ENCODE results near the gene MYO16. TPM values are rescaled to one million over a fixed set of nuclear protein-coding genes. Genes with fewer than 3 reads are reported as not detected.

MYO16 gene
- total RNA-seq, 1 experiment from 2014 or later, result not detected

DNA sequence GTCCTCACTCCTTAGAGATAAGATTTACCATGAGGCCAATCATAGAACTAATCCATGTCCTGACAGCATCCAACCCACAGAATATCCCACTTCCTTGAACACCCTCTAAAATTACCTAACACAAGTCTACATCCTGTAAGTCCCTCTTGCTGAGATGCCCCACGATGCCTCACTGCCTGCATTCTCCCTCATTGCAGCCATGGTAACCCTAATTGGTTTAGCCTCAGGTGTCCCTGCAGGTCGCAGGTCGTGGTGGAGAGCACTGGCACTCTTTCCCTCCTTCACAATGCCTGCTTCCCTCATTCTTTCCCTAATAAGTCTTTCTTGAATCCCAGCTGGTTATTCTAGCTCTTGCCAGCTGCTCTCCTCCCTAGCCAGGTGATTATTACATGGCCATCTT, 35.3 kb upstream of the MYO16 start:
- Histone ChIP-seq H3T11ph (ENCODE audit: low read length) (no peak overlapping the region), H3K9ac (ENCODE audit: extremely low read depth, insufficient read length, low read length) (no peak overlapping the region), H3K27ac (ENCODE audit: insufficient read length, low read depth, low read length) (no peak overlapping the region), H2BK12ac (ENCODE audit: insufficient read length, low read depth, low read length) (no peak overlapping the region), H2AFZ (ENCODE audit: low read length) (no peak overlapping the region), H4K5ac (ENCODE audit: insufficient read length, low read depth, low read length) (no peak overlapping the region), H4K20me1 (ENCODE audit: control insufficient read depth, insufficient read depth, insufficient read length) (no peaks in the 10 kb centered on the region), H3K4ac (ENCODE audit: low read depth, low read length) (no peak overlapping the region), H3K23me2 (ENCODE audit: insufficient read length, low read depth, low read length, poor library complexity, severe bottlenecking) (no peaks in the 10 kb centered on the region), H3K56ac (ENCODE audit: insufficient read length, low read depth, low read length) (no peak overlapping the region), H4K91ac (ENCODE audit: insufficient read length, low read depth, low read length) (no peak overlapping the region), H3K4me2 (ENCODE audit: insufficient read depth, insufficient read length, low read length) (no peak overlapping the region), H2BK15ac (ENCODE audit: low read depth, low read length) (no peak overlapping the region), H3K9me3 (ENCODE audit: control insufficient read depth, low read depth, low read length) (no peaks in the 10 kb centered on the region), H2BK5ac (ENCODE audit: insufficient read length, low read length) (no peak overlapping the region), H4K8ac (replicated peaks; ENCODE audit: insufficient read length, low read depth, low read length) (no peak overlapping the region), H3K79me2 (ENCODE audit: insufficient read depth, low read length) (no peaks in the 10 kb centered on the region), H3K79me1 (ENCODE audit: insufficient read depth, low read depth, low read length, poor library complexity, severe bottlenecking) (no peaks in the 10 kb centered on the region), H2BK120ac (ENCODE audit: low read depth, low read length, poor library complexity, severe bottlenecking) (no peak overlapping the region), H3K27me3 (ENCODE audit: insufficient read depth, low read length) (peaks cover 9% of the 10 kb centered on the region), H3K4me1 (ENCODE audit: insufficient read depth, low read length) (no peaks in the 10 kb centered on the region), H3K14ac (ENCODE audit: insufficient read depth, low read length) (no peak overlapping the region), H2BK20ac (ENCODE audit: low read depth, low read length, poor library complexity, severe bottlenecking) (no peak overlapping the region), H3K23ac (ENCODE audit: insufficient read length, low read depth, low read length) (no peak overlapping the region), H3K18ac (ENCODE audit: insufficient read length, low read depth, low read length) (no peak overlapping the region), H2AK5ac (ENCODE audit: insufficient read length, low read length) (no peak overlapping the region)
- H3K4me1 Mint-ChIP-seq, result peaks cover 4 to 7% of the 10 kb centered on the region in 2 experiments; a peak in 2 of 4 replicates
- H3K27ac Mint-ChIP-seq, result no peak overlapping the region; a peak in 1 of 7 replicates
- no peak for TF ChIP-seq CTCF (conservative IDR thresholded peaks at IDR 0.05)
- H3K9me3 Mint-ChIP-seq, result no peaks in the 10 kb centered on the region; a peak in 1 of 5 replicates
- no peak overlapping the region for H3K4me3 Mint-ChIP-seq
- WGBS (ENCODE audit: extremely low coverage, insufficient read length, low lambda C conversion rate), result no CpG with 5 or more reads among the region's 3 CpGs
- H3K27me3 Mint-ChIP-seq (ENCODE audit: low read depth), result peaks cover 75% of the 10 kb centered on the region
- H3K36me3 Mint-ChIP-seq (ENCODE audit: insufficient read depth in 1 of 3, low read depth in 3 of 3), result no peaks in the 10 kb centered on the region
- no peak for DNase-seq
